Ishikawa (cell line): ENCODE data around the gene SPG11.

Experiments
- CEBPB ChIP-seq: IDR thresholded peaks from 2 replicates; pipeline ENCODE4 v1.6.1; 2012
- EP300 ChIP-seq: IDR thresholded peaks from 2 replicates; pipeline ENCODE4 v1.6.1; 2012; ENCODE audit warnings: borderline replicate concordance
- RAD21 ChIP-seq: IDR thresholded peaks from 2 replicates; pipeline ENCODE4 v1.6.1; 2012; ENCODE audit warnings: low read depth
- TAF1 ChIP-seq: IDR thresholded peaks from 2 replicates; pipeline ENCODE4 v1.6.1; 2012; ENCODE audit warnings: low read depth, mild to moderate bottlenecking
- TF ChIP-seq, protein P1 (sequence below): IDR thresholded peaks from 2 replicates; pipeline ENCODE4 v1.6.1; 2012

DNA sequence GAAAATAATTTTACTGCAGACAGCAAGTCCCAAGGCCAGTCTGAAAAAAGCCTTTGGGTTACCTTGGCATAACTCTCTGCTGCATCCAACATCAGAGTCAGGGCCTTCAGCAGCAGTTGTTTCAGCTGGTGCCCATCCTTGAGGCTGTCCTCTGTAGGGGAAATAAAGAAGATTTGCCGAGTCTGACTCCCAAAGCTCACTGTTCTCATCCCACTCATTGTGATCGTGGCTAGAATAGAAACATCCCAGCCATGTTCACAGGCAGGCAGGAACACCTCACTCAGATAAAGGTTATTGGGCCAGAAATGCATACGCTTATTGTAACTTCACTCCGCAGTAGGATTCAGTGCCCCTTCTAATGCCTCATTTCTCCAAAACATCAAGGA, 97.3 kb downstream of the SPG11 start:
- no peak for TF ChIP-seq RAD21
- no peak for TF ChIP-seq EP300
- no peak for TF ChIP-seq CEBPB
- TF ChIP-seq, protein P1, sequence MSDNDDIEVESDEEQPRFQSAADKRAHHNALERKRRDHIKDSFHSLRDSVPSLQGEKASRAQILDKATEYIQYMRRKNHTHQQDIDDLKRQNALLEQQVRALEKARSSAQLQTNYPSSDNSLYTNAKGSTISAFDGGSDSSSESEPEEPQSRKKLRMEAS = no peak
- no peak for TF ChIP-seq TAF1
